ENCODE results near the gene PC.

- TF ChIP-seq, protein P1, sequence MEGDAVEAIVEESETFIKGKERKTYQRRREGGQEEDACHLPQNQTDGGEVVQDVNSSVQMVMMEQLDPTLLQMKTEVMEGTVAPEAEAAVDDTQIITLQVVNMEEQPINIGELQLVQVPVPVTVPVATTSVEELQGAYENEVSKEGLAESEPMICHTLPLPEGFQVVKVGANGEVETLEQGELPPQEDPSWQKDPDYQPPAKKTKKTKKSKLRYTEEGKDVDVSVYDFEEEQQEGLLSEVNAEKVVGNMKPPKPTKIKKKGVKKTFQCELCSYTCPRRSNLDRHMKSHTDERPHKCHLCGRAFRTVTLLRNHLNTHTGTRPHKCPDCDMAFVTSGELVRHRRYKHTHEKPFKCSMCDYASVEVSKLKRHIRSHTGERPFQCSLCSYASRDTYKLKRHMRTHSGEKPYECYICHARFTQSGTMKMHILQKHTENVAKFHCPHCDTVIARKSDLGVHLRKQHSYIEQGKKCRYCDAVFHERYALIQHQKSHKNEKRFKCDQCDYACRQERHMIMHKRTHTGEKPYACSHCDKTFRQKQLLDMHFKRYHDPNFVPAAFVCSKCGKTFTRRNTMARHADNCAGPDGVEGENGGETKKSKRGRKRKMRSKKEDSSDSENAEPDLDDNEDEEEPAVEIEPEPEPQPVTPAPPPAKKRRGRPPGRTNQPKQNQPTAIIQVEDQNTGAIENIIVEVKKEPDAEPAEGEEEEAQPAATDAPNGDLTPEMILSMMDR (IDR thresholded peaks at IDR 0.05 in 2 of 3, conservative IDR thresholded peaks at IDR 0.05 in 1 of 3; ENCODE audit: insufficient read depth in 2 of 3, low read depth in 1 of 3, low read length in 3 of 3): no peak
- TF ChIP-seq, protein P2, sequence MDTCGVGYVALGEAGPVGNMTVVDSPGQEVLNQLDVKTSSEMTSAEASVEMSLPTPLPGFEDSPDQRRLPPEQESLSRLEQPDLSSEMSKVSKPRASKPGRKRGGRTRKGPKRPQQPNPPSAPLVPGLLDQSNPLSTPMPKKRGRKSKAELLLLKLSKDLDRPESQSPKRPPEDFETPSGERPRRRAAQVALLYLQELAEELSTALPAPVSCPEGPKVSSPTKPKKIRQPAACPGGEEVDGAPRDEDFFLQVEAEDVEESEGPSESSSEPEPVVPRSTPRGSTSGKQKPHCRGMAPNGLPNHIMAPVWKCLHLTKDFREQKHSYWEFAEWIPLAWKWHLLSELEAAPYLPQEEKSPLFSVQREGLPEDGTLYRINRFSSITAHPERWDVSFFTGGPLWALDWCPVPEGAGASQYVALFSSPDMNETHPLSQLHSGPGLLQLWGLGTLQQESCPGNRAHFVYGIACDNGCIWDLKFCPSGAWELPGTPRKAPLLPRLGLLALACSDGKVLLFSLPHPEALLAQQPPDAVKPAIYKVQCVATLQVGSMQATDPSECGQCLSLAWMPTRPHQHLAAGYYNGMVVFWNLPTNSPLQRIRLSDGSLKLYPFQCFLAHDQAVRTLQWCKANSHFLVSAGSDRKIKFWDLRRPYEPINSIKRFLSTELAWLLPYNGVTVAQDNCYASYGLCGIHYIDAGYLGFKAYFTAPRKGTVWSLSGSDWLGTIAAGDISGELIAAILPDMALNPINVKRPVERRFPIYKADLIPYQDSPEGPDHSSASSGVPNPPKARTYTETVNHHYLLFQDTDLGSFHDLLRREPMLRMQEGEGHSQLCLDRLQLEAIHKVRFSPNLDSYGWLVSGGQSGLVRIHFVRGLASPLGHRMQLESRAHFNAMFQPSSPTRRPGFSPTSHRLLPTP (IDR thresholded peaks at IDR 0.05; ENCODE audit: borderline replicate concordance, extremely low read depth, insufficient read length): no peak
- no peak for TF ChIP-seq MXD1 (CRISPR knock-in tag; IDR thresholded peaks at IDR 0.05; ENCODE audit: borderline replicate concordance, poor library complexity, severe bottlenecking)
- no peak for TF ChIP-seq ELF4 (CRISPR knock-in tag; IDR thresholded peaks at IDR 0.05)
These were observed 103.4 kb downstream of the PC start for GRCh38 chr11:66854729-66855211.
